PC-3 (cell line): Measurements from ENCODE around the gene NEUROG3.

Experiments
- CTCF ChIP-seq: fragments of 300-600 bp; sonication (generic); conservative IDR thresholded peaks from 2 replicates; pipeline ENCODE4 v1.5.1; 2017; ENCODE audit warnings: antibody characterized with exemption, low read depth, mild to moderate bottlenecking, low read length
- EZH2 ChIP-seq: fragments of 300-600 bp; sonication (generic); IDR thresholded peaks from one replicate; pipeline ENCODE4 v1.6.1; 2017; ENCODE audit warnings: antibody characterized with exemption, mild to moderate bottlenecking, low read length; ENCODE audit not compliant: unreplicated experiment

GRCh38 chr10:69538461-69538860 lies 34.8 kb downstream of the NEUROG3 start:
- no peak for TF ChIP-seq CTCF
- no peak for TF ChIP-seq EZH2
